HT-29 (cell line): ENCODE results near the gene CASP8AP2. TPM values are rescaled to one million over a fixed set of nuclear protein-coding genes. Genes with fewer than 3 reads are reported as not detected.
"Not testable (repeated sequence)": the region's sequence is repeated elsewhere in the genome, so short reads cannot be mapped to it uniquely, and the experiment has no call there.

ENCODE experiments used
- DNase-seq: peaks from one replicate; pipeline ENCODE4 v3.0.0-alpha.2; 2015; ENCODE audit warnings: low spot score
- total RNA-seq: library from RNA; depleted of rRNA; stranded (reverse); fragments of >200 nt; shearing (Covaris generic); gene quantifications from 2 replicates; pipeline ENCODE4 v1.2.3, GENCODE V29; 2014; rRNA removed

The CASP8AP2 gene
- total RNA-seq = 6.2 and 6.3 TPM in 2 replicates

- DNase-seq = peak; percentile 97
Measured at GRCh38 chr6:89829472-89830169, at the start of gene CASP8AP2. CASP8AP2 (plus strand) TSS chr6:89829880.

DNA sequence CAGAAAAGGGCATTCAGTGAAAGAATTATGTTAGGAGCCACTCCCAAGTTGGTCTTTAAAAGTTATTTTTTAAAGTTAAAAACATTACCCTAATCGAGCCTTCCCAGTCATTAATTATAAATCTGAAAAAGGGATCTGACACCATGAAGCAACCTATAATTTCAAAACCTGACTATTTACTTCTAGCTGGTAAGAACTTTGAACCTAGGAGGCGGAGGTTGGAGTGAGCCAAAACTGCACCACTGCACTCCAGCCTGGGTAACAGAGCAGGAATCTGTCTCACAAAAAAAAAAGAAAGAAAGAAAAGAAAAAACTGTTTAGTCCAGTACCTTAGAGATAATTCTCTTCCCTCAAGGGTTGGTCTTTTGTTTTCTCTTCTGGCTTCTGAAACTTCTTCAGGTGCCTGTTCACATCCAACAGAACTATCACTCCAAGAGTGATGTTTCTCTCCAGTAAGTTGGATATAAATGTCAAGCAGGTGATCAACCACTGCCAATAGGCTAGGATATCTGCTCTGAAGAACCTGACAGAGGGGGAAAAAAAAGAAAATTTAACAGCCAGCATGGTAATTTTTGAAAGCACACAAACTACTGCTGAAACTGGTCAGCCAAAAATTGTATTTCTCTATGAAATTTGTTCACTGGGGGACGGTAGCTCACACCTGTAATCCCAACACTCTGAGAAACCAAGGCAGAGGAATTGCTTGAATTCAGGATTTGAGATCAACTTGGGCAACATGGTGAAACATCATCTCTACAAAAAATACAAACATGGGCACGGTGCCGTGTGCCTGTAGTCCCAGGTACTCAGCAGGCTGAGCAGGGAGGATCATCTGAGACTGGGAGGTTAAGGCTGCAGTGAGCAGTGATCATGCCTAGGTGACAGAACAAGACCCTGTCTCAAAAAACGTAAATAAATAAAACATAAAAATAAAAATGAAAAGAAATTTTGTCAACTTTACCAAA lies 48.3 kb upstream of the CASP8AP2 start:
- DNase-seq = no peak

DNA sequence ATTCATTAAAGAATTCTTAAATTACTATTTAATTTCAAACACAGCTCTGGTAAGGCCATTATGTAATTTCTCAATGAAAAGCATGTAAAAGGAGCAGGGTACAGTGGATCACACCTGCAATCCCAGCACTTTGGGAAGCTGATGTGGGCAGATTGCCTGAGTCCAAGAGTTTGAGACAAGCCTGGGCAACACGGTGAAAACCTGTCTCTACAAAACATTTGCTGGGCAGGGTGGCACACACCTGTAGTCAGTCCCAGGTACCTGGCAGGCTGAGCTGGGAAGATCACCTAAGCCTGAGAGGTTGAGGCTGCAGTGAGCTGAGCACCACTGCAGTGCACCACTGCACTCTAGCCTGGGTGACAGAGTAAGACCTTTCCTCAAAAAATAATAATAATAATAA lies 47.5 kb upstream of the CASP8AP2 start:
- no peak for DNase-seq

GRCh38 chr6:89783293-89783692 lies 46.4 kb upstream of the CASP8AP2 start:
- DNase-seq = not testable (repeated sequence)

GRCh38 chr6:89784838-89785237 lies 44.8 kb upstream of the CASP8AP2 start:
- no peak for DNase-seq

- DNase-seq = no peak
Measured at GRCh38 chr6:89786970-89787369, 42.7 kb upstream of the CASP8AP2 start.

GRCh38 chr6:89787660-89788328 lies 41.9 kb upstream of the CASP8AP2 start:
- DNase-seq = no peak

- DNase-seq = no peak
Measured at GRCh38 chr6:89789980-89790379, 39.7 kb upstream of the CASP8AP2 start.

DNA sequence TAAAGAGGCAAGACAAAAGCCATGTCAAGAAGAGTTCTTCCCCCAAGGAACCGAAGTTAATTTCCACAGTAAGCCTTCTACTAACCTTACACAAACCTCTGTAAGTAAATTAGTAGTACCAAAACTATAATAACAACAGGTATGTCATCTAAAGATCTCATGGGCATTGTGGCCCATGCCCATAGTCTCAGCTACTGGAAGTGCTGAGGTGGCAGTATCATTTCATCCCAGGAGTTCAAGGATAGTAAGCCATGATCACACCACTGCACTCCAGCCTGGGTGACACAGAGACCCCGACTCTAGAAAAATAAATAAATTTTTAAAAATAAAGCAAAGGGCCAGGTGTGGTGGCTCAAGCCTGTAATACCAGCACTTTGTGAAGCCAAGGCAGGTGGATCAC lies 39.3 kb upstream of the CASP8AP2 start:
- DNase-seq = no peak

DNA sequence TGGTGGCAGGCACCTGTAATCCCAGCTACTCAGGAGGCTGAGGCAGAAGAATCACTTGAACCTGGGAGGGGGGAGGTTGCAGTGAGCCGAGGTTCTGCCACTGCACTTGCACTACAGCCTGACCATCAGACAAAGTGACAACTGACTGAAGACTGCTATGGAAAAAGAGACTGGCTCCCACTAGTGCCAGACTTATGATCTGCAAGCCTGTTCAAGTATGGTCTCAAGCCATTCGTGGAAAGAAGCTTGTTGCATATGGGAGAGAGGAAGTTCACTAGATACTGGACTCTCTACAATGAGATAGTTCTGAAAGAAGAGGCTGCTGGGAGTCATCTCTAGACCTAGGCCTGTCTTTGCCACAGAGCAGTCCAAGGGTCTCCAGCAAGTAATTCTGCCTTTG lies 36.8 kb upstream of the CASP8AP2 start:
- peak; percentile 53 for DNase-seq

- DNase-seq = no peak
Measured at GRCh38 chr6:89793586-89793985, 36.1 kb upstream of the CASP8AP2 start.

GRCh38 chr6:89794324-89794723 lies 35.4 kb upstream of the CASP8AP2 start:
- DNase-seq = no peak

GRCh38 chr6:89797317-89797716 lies 32.4 kb upstream of the CASP8AP2 start:
- DNase-seq = no peak

GRCh38 chr6:89799096-89799495 lies 30.6 kb upstream of the CASP8AP2 start:
- DNase-seq = no peak

DNA sequence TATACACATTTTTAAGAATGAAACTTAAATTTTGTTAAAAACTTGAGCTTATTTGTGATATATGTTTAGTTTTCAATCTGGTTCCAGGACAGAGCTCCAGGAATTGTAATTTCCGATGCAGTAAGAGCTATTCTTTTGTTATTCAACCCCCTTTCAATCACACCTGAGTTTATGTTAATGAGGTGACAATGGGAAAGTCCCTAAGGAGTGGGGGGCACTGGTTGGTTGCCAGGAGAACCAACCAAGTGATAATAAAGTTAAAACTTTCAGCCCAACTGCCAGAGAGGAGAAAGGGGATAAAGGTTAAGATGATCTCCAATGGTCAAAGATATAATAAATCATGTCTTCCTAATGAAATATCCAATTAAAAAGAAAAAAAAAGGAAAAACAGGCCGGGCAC lies 29.9 kb upstream of the CASP8AP2 start:
- DNase-seq = no peak

- no peak for DNase-seq
Measured at GRCh38 chr6:89803271-89803670, 26.4 kb upstream of the CASP8AP2 start.

DNA sequence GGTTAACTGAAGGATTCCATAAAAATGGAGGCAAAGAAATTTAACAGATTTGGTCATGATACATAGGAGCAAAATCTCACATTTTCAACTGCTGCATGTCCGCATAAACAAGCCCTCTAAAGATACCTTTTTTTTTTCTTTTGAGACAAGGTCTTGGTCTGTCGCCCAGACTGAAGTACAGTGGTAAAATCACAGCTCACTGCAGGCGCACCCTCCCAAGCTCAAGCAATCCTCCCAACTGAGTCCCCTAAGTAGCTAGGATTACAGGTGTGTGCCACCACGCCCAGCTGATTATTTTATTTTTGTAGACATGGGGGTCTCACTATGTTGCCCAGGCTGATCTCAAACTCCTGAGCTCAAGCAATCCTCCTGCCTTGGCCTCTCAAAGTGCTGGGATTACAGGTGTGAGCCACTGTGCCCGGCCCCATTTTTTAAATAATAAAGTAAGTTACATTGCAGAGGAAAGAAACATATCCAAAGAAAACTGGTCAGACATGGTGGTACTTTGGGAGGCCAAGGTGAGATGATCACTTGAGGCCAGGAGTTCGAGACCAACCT lies 23.8 kb upstream of the CASP8AP2 start:
- no peak for DNase-seq

GRCh38 chr6:89807581-89807980 lies 22.1 kb upstream of the CASP8AP2 start:
- DNase-seq = no peak

- not testable (repeated sequence) for DNase-seq
Measured at GRCh38 chr6:89813422-89813821, 16.3 kb upstream of the CASP8AP2 start.

- no peak for DNase-seq
Measured at GRCh38 chr6:89817481-89817880, 12.2 kb upstream of the CASP8AP2 start.

GRCh38 chr6:89818977-89819335 lies 10.7 kb upstream of the CASP8AP2 start:
- peak; percentile 61 for DNase-seq
